GM12873 (cell line): ENCODE results near the gene FPR2.

ENCODE experiments used
- TF ChIP-seq, protein P1 (sequence below): IDR thresholded peaks from 2 replicates; pipeline ENCODE4 v1.5.1; 2012; ENCODE audit warnings: low read depth, mild to moderate bottlenecking, moderate library complexity, low read length, control low read depth; ENCODE audit not compliant: insufficient read depth; ENCODE audit errors: missing control alignments

FPR2 gene

DNA sequence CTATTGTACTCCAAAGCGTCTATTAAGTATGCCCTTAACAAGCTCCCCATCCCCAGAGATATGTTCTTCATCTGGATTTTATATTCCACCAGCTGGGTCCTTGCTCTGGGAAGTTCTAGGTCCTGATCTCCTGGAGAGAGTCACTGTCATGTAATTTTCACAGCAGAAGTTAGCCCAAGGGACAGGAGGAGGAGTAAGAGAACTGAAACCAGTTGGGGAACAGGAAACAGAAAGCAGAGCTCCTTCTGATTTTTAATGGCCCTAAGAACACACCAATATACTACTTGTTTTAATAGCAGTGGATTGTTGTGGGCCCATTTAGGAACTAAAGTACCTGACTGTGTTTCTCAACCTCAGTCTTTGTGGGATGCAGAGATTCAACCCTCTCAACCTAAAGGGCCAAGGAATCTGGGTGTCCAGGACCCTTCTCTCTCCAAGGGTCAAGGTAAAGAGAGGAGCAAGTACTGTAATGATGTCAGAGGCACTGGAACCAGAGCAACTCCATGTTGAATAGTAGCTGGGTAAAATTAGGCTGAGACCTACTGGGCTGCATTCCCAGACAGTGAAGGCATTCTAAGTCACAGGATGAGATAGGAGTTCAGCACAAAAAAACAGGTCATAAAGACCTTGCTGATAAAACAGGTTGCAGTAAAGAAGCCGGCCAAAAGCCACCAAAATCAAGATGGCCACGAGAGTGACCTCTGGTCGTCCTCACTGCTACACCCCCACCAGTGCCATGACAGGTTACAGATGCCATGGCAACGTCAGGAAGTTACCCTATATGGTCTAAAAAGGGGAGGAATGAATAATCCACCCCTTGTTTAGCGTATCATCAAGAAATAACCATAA lies 25.9 kb downstream of the FPR2 start:
- TF ChIP-seq, protein P1, sequence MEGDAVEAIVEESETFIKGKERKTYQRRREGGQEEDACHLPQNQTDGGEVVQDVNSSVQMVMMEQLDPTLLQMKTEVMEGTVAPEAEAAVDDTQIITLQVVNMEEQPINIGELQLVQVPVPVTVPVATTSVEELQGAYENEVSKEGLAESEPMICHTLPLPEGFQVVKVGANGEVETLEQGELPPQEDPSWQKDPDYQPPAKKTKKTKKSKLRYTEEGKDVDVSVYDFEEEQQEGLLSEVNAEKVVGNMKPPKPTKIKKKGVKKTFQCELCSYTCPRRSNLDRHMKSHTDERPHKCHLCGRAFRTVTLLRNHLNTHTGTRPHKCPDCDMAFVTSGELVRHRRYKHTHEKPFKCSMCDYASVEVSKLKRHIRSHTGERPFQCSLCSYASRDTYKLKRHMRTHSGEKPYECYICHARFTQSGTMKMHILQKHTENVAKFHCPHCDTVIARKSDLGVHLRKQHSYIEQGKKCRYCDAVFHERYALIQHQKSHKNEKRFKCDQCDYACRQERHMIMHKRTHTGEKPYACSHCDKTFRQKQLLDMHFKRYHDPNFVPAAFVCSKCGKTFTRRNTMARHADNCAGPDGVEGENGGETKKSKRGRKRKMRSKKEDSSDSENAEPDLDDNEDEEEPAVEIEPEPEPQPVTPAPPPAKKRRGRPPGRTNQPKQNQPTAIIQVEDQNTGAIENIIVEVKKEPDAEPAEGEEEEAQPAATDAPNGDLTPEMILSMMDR, result no peak

DNA sequence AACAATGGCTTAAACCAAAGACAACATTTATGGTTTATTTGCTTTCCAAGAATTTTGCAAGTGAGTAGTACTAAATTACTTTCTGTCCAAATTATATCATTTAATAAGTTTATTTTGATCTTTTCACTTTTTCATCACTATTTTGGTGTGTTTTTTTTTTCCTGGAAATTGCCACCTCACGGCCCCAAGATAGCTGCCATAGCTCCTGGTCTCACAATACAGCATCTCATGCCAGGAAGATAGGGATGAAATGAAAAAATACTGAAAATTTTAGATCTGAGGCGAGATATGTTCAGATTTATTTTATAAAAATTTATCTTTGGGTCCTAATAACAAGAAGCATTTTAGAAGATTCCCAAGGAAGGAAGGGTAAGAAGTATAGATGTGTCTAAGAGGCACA lies 27.0 kb downstream of the FPR2 start:
- TF ChIP-seq, protein P1, result no peak

DNA sequence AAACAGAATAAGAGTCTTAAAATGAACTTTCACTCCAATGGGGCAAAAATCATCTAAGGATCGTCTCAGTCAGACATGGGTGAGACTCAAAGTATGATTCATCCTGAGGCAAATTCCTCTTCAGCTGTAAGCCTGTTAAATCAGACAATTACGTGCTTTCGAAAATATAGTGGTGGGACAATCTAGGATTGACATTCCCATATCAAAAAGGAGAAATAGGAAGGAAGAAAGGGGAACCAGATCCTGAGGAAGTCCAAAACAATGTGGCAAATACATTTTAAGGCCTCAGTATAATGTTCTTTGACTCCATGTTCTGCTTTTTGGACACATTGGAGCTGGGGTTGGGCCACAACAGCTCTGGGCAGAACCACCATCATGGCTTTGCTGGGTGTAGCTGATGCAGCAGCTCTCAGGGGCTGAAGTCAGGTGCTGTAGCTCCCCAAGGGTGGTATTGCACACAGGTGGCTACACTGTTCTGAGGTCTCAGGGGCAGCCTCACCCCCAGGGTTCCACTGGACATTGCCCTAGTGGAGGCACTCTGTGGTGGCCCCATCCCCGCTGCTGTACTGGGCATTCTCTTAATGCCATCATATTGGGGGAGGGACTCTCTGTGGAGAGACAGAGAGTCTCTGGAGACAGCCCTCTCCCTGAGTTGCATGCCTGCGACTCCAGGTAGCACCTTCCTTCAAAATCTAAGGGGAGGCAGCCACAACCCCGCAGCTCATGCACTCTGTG lies 28.2 kb downstream of the FPR2 start:
- TF ChIP-seq, protein P1, result no peak

DNA sequence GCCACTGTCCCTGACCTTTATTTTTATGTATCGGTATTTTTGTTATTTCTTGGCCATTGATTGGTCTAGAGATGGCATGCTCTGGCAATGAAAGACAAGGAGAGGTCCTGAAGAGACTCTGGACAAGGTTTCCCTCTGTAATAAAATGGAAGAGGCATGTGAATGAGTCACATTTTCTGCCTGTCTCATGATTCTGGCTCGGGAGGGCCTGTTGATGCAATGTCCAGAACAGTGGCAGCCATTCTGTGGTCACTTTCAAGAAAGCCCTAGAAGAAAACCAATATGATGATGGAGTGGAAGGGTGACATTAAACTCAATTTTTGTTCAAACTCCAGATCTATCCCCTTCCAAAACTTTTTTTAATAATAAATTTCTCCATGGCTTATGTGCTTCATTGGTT lies 32.0 kb downstream of the FPR2 start:
- TF ChIP-seq, protein P1, result no peak

DNA sequence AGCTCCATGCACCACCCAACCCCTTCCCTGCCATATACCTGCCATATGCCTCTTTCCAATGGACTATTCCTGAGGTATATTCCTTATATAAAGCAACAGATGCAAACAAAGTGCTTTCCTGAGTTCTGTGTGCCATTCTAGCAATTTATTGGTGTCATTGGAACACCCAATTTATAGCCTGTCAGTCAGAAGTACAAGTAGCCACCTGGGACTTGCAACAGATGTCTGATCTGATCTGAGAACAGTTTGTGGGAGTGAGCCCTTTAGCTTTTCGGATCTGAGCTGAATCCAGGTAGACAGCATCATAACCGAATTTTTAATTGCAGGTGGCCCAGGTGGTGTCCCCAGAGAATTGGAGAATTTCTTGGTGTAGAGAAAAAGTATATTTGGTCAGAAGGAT lies 33.0 kb downstream of the FPR2 start:
- TF ChIP-seq, protein P1, result no peak

DNA sequence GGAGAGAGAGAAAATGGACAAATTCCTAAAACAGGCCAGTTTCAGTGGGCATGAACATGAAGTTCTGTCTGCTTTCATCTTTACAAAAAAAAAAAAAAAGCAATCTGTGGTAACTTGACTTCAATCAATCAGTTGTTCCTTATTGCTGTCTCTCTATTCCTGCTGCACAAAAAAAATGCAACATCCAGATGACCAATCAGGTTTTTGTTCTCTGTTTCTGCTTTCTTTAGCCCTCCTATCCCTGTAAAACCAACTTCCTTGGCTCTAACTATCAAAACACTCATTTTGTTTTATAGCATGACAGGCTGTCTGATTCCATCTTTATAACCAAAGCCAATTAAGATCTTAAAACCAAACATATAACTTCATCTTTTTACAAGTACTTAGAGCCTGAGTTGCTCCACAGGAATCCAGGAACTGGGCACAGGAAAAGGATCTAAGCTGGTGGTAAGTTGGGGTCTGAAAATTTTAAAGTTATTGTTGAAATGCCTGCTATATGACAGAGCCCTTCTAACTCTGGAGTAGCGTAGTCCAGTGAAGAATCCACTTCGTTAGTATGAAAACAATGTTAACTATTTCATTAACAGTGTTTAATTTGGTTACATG lies 34.0 kb downstream of the FPR2 start, which contains the start of gene FPR3:
TSS of gene FPR3 (plus strand) at position 273 of the 606 bp plus-strand sequence. CDS start 28,592 bp downstream, outside the sequence.
- TF ChIP-seq, protein P1, result no peak

DNA sequence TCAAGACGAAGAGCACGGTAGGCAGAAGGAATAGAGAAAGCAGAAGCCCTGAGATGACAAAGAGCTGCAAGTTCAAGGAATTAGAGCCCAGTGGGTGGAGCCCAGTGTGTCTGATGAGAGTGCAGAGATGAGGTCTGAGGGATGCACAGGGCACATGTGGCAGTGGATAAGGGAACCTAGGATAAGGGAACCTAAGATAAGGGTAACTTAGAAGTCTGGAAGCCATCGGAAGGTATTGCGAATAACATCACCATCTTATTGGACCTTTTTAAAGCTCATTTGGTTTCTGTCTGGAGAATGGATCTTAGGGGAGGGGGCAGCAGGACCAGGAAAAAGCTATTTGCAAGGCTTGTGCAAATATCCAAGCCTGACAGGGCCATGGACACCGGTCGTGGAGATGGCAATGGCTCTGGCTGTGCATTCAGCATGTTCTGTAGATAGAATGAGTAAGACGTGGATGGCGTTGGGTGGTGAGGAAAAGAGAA lies 35.3 kb downstream of the FPR2 start:
- TF ChIP-seq, protein P1, result no peak
